K562 (cell line): ENCODE measurements around the gene SND1. TPM values are rescaled to one million over a fixed set of nuclear protein-coding genes. Genes with fewer than 3 reads are reported as not detected.
A peak's percentile ranks its signal among the peaks of the same experiment; 100 is the strongest.

Source experiments
- ARID3A ChIP-seq: IDR thresholded peaks from 2 replicates; pipeline ENCODE4 v1.6.1; 2012; ENCODE audit warnings: low read depth, low read length, improper control_type of control experiment, borderline replicate concordance
- ATF7 ChIP-seq: fragments of 450-650 bp; IDR thresholded peaks from 2 replicates; pipeline ENCODE4 v1.7.1; 2014; ENCODE audit warnings: mild to moderate bottlenecking, moderate library complexity
- CCNT2 ChIP-seq: IDR thresholded peaks from 2 replicates; pipeline ENCODE4 v1.6.1; 2011; ENCODE audit warnings: borderline replicate concordance, low read depth, mild to moderate bottlenecking, moderate library complexity, mixed read lengths, low read length; ENCODE audit not compliant: insufficient read length; ENCODE audit errors: extremely low read depth
- CSDE1 ChIP-seq, 2 experiments: fragments of 450-650 bp; IDR thresholded peaks; 2 replicates each; pipeline ENCODE4 v1.6.1; 2016; ENCODE audit warnings: mild to moderate bottlenecking in 1 of 2
- DACH1 ChIP-seq: fragments of 450-650 bp; IDR thresholded peaks from 2 replicates; pipeline ENCODE4 v1.6.1; 2018; ENCODE audit not compliant: partially characterized antibody
- DPF2 ChIP-seq: fragments of 450-650 bp; IDR thresholded peaks from 2 replicates; pipeline ENCODE4 v1.6.1; 2016
- E2F3 ChIP-seq: fragments of 250-450 bp; sonication (Bioruptor Pico); IDR thresholded peaks from 2 replicates; pipeline ENCODE4 v1.4.0; 2020; ENCODE audit warnings: mild to moderate bottlenecking
- MAFF ChIP-seq: IDR thresholded peaks from 2 replicates; pipeline ENCODE4 v1.6.1; 2012; ENCODE audit warnings: low read length, improper control_type of control experiment
- MXI1 ChIP-seq: IDR thresholded peaks from 2 replicates; pipeline ENCODE4 v1.6.1; 2011; ENCODE audit warnings: low read depth, mild to moderate bottlenecking, improper control_type of control experiment, low read length
- MYNN ChIP-seq, 2 experiments: sonication (generic); formaldehyde crosslinking in 1 of 2; IDR thresholded peaks; 2 replicates each; pipeline versions ENCODE4 v1.5.0 to v1.6.1; 2016 to 2020; ENCODE audit warnings: antibody characterized with exemption in 1 of 2, missing genetic modification reagents in 1 of 2
- NFE2 ChIP-seq: IDR thresholded peaks from 2 replicates; pipeline ENCODE4 v1.6.1; 2014; ENCODE audit warnings: antibody characterized with exemption, low read depth
- POLR2AphosphoS5 ChIP-seq: IDR thresholded peaks from 2 replicates; pipeline ENCODE4 v1.6.1; 2011; ENCODE audit warnings: mild to moderate bottlenecking, low read depth, low read length, moderate library complexity; ENCODE audit not compliant: control insufficient read depth, insufficient read depth
- RBM39 ChIP-seq: fragments of 200-400 bp; formaldehyde crosslinking; optimal IDR thresholded peaks from 2 replicates; pipeline ENCODE3; 2018; ENCODE audit warnings: low read depth, low read length
- RUNX1 ChIP-seq: sonication (generic); IDR thresholded peaks from 2 replicates; pipeline ENCODE4 v1.6.1; 2016; ENCODE audit warnings: antibody characterized with exemption, low read depth
- SIN3A ChIP-seq, 2 experiments: fragments of 150-350 bp in 1 of 2; IDR thresholded peaks; 2 replicates each; pipeline ENCODE4 v1.6.1; 2011 to 2016; ENCODE audit warnings: borderline replicate concordance in 2 of 2, low read depth in 2 of 2, low read length in 2 of 2, mild to moderate bottlenecking in 2 of 2, moderate library complexity in 2 of 2; ENCODE audit not compliant: control insufficient read depth in 1 of 2
- SMARCC2 ChIP-seq: fragments of 450-650 bp; IDR thresholded peaks from 2 replicates; pipeline ENCODE4 v1.6.1; 2017; ENCODE audit warnings: antibody characterized with exemption, moderate library complexity, mild to moderate bottlenecking, low read depth
- SNIP1 ChIP-seq: fragments of 450-650 bp; IDR thresholded peaks from 2 replicates; pipeline ENCODE4 v1.7.1; 2017; ENCODE audit warnings: low read depth, mild to moderate bottlenecking
- STAT5A ChIP-seq: IDR thresholded peaks from 2 replicates; pipeline ENCODE4 v1.6.1; 2012; ENCODE audit warnings: low read length, inconsistent platforms, borderline replicate concordance
- TBL1XR1 ChIP-seq, 2 experiments: IDR thresholded peaks; 2 replicates each; pipeline ENCODE4 v1.6.1; 2012; ENCODE audit warnings: improper control_type of control experiment in 2 of 2, low read length in 2 of 2, mild to moderate bottlenecking in 1 of 2
- TEAD1 ChIP-seq, 2 experiments: fragments of 450-650 bp in 1 of 2; sonication (generic) in 1 of 2; formaldehyde crosslinking; IDR thresholded peaks; 2 replicates each; pipeline versions ENCODE4 v1.4.0 to v1.8.0; 2020 to 2022; ENCODE audit warnings: mild to moderate bottlenecking in 2 of 2, missing genetic modification reagents in 1 of 2
- TEAD4 ChIP-seq, 2 experiments: sonication (generic) in 1 of 2; formaldehyde crosslinking in 1 of 2; IDR thresholded peaks; 2 replicates each; pipeline versions ENCODE4 v1.6.1 to v1.8.0; 2012 to 2022; ENCODE audit warnings: borderline replicate concordance in 1 of 2, inconsistent platforms in 1 of 2, low read length in 1 of 2, mild to moderate bottlenecking in 1 of 2, missing genetic modification reagents in 1 of 2
- THRA ChIP-seq: fragments of 450-650 bp; IDR thresholded peaks from 2 replicates; pipeline ENCODE4 v1.6.1; 2017; ENCODE audit warnings: mild to moderate bottlenecking, moderate library complexity
- TRIM24 ChIP-seq, 2 experiments: fragments of 450-650 bp; IDR thresholded peaks; 2 replicates each; pipeline ENCODE4 v1.6.1; 2016
- ZNF717 ChIP-seq: fragments of 250-450 bp; sonication (Bioruptor Pico); IDR thresholded peaks from 2 replicates; pipeline ENCODE4 v1.5.0; 2021
- polyA plus RNA-seq, 8 experiments: library from polyadenylated mRNA; depleted of rRNA in 4 of 8; stranded (reverse) in 5 of 8; unstranded in 3 of 8; fragments of >200 nt; fragmentation: Nextera tagmentation in 2 of 8; fragmentation: Illumina TruSeq in 1 of 8; extraction: Ambion mirVana in 2 of 8; extraction: Trizol in 1 of 8; gene quantifications; 2 replicates each; pipeline versions ENCODE4 v1.2.1 to v1.2.3, GENCODE V29; 2011 to 2014; ENCODE audit warnings: inconsistent platforms in 1 of 8, missing spikeins in 1 of 8
- total RNA-seq, 7 experiments: library from RNA; depleted of rRNA in 6 of 7; stranded (reverse); fragments of >200 nt in 6 of 7; fragmentation: Illumina TruSeq in 2 of 7; extraction: Trizol in 2 of 7; gene quantifications; 2 replicates each; pipeline versions ENCODE4 v1.2.1 to v1.2.3, GENCODE V29; 2011 to 2021; ENCODE audit warnings: low replicate concordance in 1 of 7

The SND1 gene
- total and polyA plus RNA-seq, 9 of the 15 experiments (the other 6 are each of a cell fraction or from before 2014, with no cell fraction given), result 46.5 to 307 (median 191) TPM

DNA sequence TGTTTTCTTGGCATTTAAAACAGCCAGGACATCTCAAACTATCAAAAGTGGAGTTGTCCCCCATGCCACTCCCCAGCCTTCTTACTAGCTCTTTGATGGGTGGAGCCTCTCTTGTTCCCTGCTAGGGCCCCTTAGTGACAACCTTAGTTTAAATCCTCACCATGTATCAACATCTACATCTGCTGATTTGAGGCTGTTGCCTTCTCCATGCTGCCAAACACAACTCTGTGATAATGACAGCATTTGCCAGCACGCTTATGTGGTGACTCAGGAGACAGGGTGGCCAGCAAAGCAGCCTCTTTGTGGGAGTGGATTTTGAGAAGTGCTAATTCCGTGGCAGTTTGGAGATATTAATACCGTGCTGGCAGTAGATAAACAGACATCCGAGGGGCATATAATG, 233.8 kb downstream of the SND1 start (continued):
- TF ChIP-seq ARID3A, result peak; percentile 77; the same call in 1 of the 2 replicates
- TF ChIP-seq SMARCC2, result 0 out of 2 replicates have a peak, but pooled peaks have one; percentile 46
- no peak for TF ChIP-seq THRA
- TF ChIP-seq ATF7, result peak; percentile 29; the same call in 1 of the 2 replicates
- peak; percentile 39; the same call in 1 of the 2 replicates for TF ChIP-seq STAT5A
- no peak for TF ChIP-seq SNIP1
- TF ChIP-seq CCNT2, result peak; percentile 75
- peak; percentile 35; the same call in 1 of the 2 replicates for TF ChIP-seq MAFF
- peak; percentile 73; the same call in 1 of the 2 replicates for TF ChIP-seq MYNN (IDR thresholded peaks at IDR 0.05)
- TF ChIP-seq MYNN (CRISPR knock-in tag; IDR thresholded peaks at IDR 0.05), result no peak
- TF ChIP-seq MXI1, result 0 out of 2 replicates have a peak, but pooled peaks have one; percentile 46
- no peak; the same call in 1 of the 2 replicates for TF ChIP-seq RUNX1
- no peak for TF ChIP-seq ZNF717
- peak; percentile 79; the same call in 1 of the 2 replicates for TF ChIP-seq POLR2AphosphoS5
- TF ChIP-seq TRIM24 (IDR thresholded peaks at IDR 0.05), result peak in 1 of 2 experiments; percentile 41; a peak in 2 of 4 replicates
- TF ChIP-seq CSDE1 (IDR thresholded peaks at IDR 0.05), result no peak
- TF ChIP-seq SIN3A (IDR thresholded peaks at IDR 0.05; ENCODE audit: borderline replicate concordance in 2 of 2, control insufficient read depth in 1 of 2, low read depth in 2 of 2, low read length in 2 of 2), result peak in 1 of 2 experiments; percentile 62; a peak in 1 of 4 replicates
- peak; percentile 88 for TF ChIP-seq DPF2
- 0 out of 4 replicates have a peak, but pooled peaks of 1 of the 2 experiments have one; percentile 56 for TF ChIP-seq TEAD1 (CRISPR knock-in tag; IDR thresholded peaks at IDR 0.05)
- no peak for TF ChIP-seq RBM39
- peak; percentile 74 for TF ChIP-seq NFE2
- no peak for TF ChIP-seq E2F3
- TF ChIP-seq TBL1XR1 (IDR thresholded peaks at IDR 0.05; ENCODE audit: low read length in 2 of 2), result peak in 1 of 2 experiments; percentile 61; a peak in 1 of 4 replicates
- TF ChIP-seq DACH1, result peak; percentile 73
- peak; percentile 85 for TF ChIP-seq TEAD4 (IDR thresholded peaks at IDR 0.05; ENCODE audit: low read length)
- no peak for TF ChIP-seq TEAD4 (CRISPR knock-in tag; IDR thresholded peaks at IDR 0.05; ENCODE audit: borderline replicate concordance)
